ENCODE results near the gene PRKCE. TPM values are rescaled to one million over a fixed set of nuclear protein-coding genes. Genes with fewer than 3 reads are reported as not detected.
A peak's percentile ranks its signal among the peaks of the same experiment; 100 is the strongest.

Gene PRKCE
- total and polyA plus RNA-seq, 3 experiments from 2014 or later: 3.1 to 9.6 (median 7.9) TPM

- no peaks in the 10 kb centered on the region for H3K36me3 Mint-ChIP-seq
- POLR2A ChIA-PET: no interaction called here
- no peak for DNase-seq
- H3K4me1 Mint-ChIP-seq: peaks cover 0 to 11% (median 0%) of the 10 kb centered on the region in 3 donors
- no peaks in the 10 kb centered on the region for H3K9me3 Mint-ChIP-seq
- peak overlapping the region in 1 of 8 donors; percentile 50 for H3K27ac Mint-ChIP-seq
- no peak overlapping the region for H3K4me3 Mint-ChIP-seq
- H3K9me3 ChIP-seq (ENCODE audit: low read length): no peaks in the 10 kb centered on the region
- H3K27me3 ChIP-seq (ENCODE audit: insufficient read depth, low read length, poor library complexity, severe bottlenecking): no peaks in the 10 kb centered on the region
- H3K4me1 ChIP-seq (ENCODE audit: insufficient read depth, low read length): no peaks in the 10 kb centered on the region
- CTCF ChIA-PET: no interaction called here
- no peaks in the 10 kb centered on the region for H3K36me3 ChIP-seq (ENCODE audit: insufficient read depth, low read length)
- H3K27ac ChIP-seq (ENCODE audit: low read depth, low read length): no peak overlapping the region
- peaks cover 0 to 1% of the 10 kb centered on the region in 2 donors for H3K27me3 Mint-ChIP-seq
- no peak overlapping the region for H3K4me3 ChIP-seq (ENCODE audit: low read length)
Measured at GRCh38 chr2:46066601-46067000, 415.1 kb downstream of the PRKCE start.

- Histone ChIP-seq H3K27ac (ENCODE audit: low read depth, low read length) (no peak overlapping the region), H3K36me3 (ENCODE audit: insufficient read depth, low read length) (no peaks in the 10 kb centered on the region), H3K4me1 (ENCODE audit: insufficient read depth, low read length) (no peaks in the 10 kb centered on the region), H3K9me3 (ENCODE audit: low read length) (no peaks in the 10 kb centered on the region), H3K27me3 (ENCODE audit: insufficient read depth, low read length, poor library complexity, severe bottlenecking) (no peaks in the 10 kb centered on the region), H3K4me3 (ENCODE audit: low read length) (no peak overlapping the region)
- H3K4me1 Mint-ChIP-seq: peaks cover 0 to 11% (median 0%) of the 10 kb centered on the region in 3 donors
- POLR2A ChIA-PET: no interaction called here
- no peak overlapping the region for H3K4me3 Mint-ChIP-seq
- DNase-seq: no peak
- H3K27me3 Mint-ChIP-seq: peaks cover 0 to 1% of the 10 kb centered on the region in 2 donors
- H3K36me3 Mint-ChIP-seq: no peaks in the 10 kb centered on the region
- no peak overlapping the region for H3K27ac Mint-ChIP-seq
- H3K9me3 Mint-ChIP-seq: no peaks in the 10 kb centered on the region
- CTCF ChIA-PET: no interaction called here
Measured at GRCh38 chr2:46067062-46067461, 415.6 kb downstream of the PRKCE start.

- no peak overlapping the region for H3K27ac Mint-ChIP-seq
Measured at GRCh38 chr2:46067501-46068305, 416.2 kb downstream of the PRKCE start.

GRCh38 chr2:46068636-46069035, 417.2 kb downstream of the PRKCE start:
- H3K4me3 ChIP-seq (ENCODE audit: low read length): no peak overlapping the region
- peaks cover 0 to 1% of the 10 kb centered on the region in 2 donors for H3K27me3 Mint-ChIP-seq
- H3K9me3 ChIP-seq (ENCODE audit: low read length): no peaks in the 10 kb centered on the region
- POLR2A ChIA-PET: no interaction called here
- H3K27me3 ChIP-seq (ENCODE audit: insufficient read depth, low read length, poor library complexity, severe bottlenecking): no peaks in the 10 kb centered on the region
- no peaks in the 10 kb centered on the region for H3K9me3 Mint-ChIP-seq
- H3K4me1 ChIP-seq (ENCODE audit: insufficient read depth, low read length): no peaks in the 10 kb centered on the region
- H3K36me3 ChIP-seq (ENCODE audit: insufficient read depth, low read length): no peaks in the 10 kb centered on the region
- H3K27ac ChIP-seq (ENCODE audit: low read depth, low read length): no peak overlapping the region
- CTCF ChIA-PET: no interaction called here
- no peak for DNase-seq
- no peak overlapping the region for H3K27ac Mint-ChIP-seq
- H3K36me3 Mint-ChIP-seq: peaks cover 0 to 2% (median 0%) of the 10 kb centered on the region in 3 donors
- no peak overlapping the region for H3K4me3 Mint-ChIP-seq
- H3K4me1 Mint-ChIP-seq: peaks cover 0 to 11% (median 0%) of the 10 kb centered on the region in 3 donors

More at GRCh38 chr2:46067501-46068305, 416.2 kb downstream of the PRKCE start:
- DNase-seq: no peak
- Mint-ChIP-seq H3K4me1 (peaks cover 0 to 11% (median 0%) of the 10 kb centered on the region in 3 donors), H3K36me3 (no peaks in the 10 kb centered on the region), H3K4me3 (no peak overlapping the region), H3K9me3 (no peaks in the 10 kb centered on the region), H3K27me3 (peaks cover 0 to 1% of the 10 kb centered on the region in 2 donors)
- ChIA-PET POLR2A (no interaction called here), CTCF (no interaction called here)
- Histone ChIP-seq H3K4me3 (ENCODE audit: low read length) (no peak overlapping the region), H3K27ac (ENCODE audit: low read depth, low read length) (no peak overlapping the region), H3K36me3 (ENCODE audit: insufficient read depth, low read length) (no peaks in the 10 kb centered on the region), H3K9me3 (ENCODE audit: low read length) (no peaks in the 10 kb centered on the region), H3K27me3 (ENCODE audit: insufficient read depth, low read length, poor library complexity, severe bottlenecking) (no peaks in the 10 kb centered on the region), H3K4me1 (ENCODE audit: insufficient read depth, low read length) (no peaks in the 10 kb centered on the region)

- no peaks in the 10 kb centered on the region for H3K9me3 Mint-ChIP-seq
- H3K36me3 Mint-ChIP-seq: peaks cover 0 to 7% (median 0%) of the 10 kb centered on the region in 3 donors
- Histone ChIP-seq H3K9me3 (ENCODE audit: low read length) (no peaks in the 10 kb centered on the region), H3K27me3 (ENCODE audit: insufficient read depth, low read length, poor library complexity, severe bottlenecking) (no peaks in the 10 kb centered on the region), H3K36me3 (ENCODE audit: insufficient read depth, low read length) (no peaks in the 10 kb centered on the region), H3K4me3 (ENCODE audit: low read length) (no peak overlapping the region), H3K27ac (ENCODE audit: low read depth, low read length) (no peak overlapping the region), H3K4me1 (ENCODE audit: insufficient read depth, low read length) (no peaks in the 10 kb centered on the region)
- POLR2A ChIA-PET: no interaction called here
- H3K27ac Mint-ChIP-seq: no peak overlapping the region
- DNase-seq: no peak
- peaks cover 0 to 1% of the 10 kb centered on the region in 2 donors for H3K27me3 Mint-ChIP-seq
- peaks cover 0 to 11% (median 0%) of the 10 kb centered on the region in 3 donors for H3K4me1 Mint-ChIP-seq
- no peak overlapping the region for H3K4me3 Mint-ChIP-seq
- CTCF ChIA-PET: interaction anchor here (1.2 kb wide), 1 partner anchor 8 kb away, joined by 5 read pairs; no protein-coding TSS in a partner anchor
Measured at GRCh38 chr2:46071074-46071473, 419.6 kb downstream of the PRKCE start.

GRCh38 chr2:46072101-46072820, 420.8 kb downstream of the PRKCE start:
- POLR2A ChIA-PET: interaction anchor here (0.5 kb wide), 1 partner anchor 191 kb away, joined by 7 read pairs; no protein-coding TSS in a partner anchor
- no peak overlapping the region for H3K4me3 ChIP-seq (ENCODE audit: low read length)
- H3K9me3 Mint-ChIP-seq: no peaks in the 10 kb centered on the region

GRCh38 chr2:46073540-46074046, 422.1 kb downstream of the PRKCE start:
- no peak overlapping the region for H3K27ac ChIP-seq (ENCODE audit: low read depth, low read length)
- no peaks in the 10 kb centered on the region for H3K4me1 Mint-ChIP-seq
- H3K4me3 Mint-ChIP-seq: peak overlapping the region in 1 of 7 donors; percentile 66
- H3K36me3 ChIP-seq (ENCODE audit: insufficient read depth, low read length): no peaks in the 10 kb centered on the region
- DNase-seq: no peak
- no peaks in the 10 kb centered on the region for H3K9me3 Mint-ChIP-seq
- peaks cover 0 to 7% (median 0%) of the 10 kb centered on the region in 3 donors for H3K36me3 Mint-ChIP-seq
- no peaks in the 10 kb centered on the region for H3K9me3 ChIP-seq (ENCODE audit: low read length)
- H3K27me3 ChIP-seq (ENCODE audit: insufficient read depth, low read length, poor library complexity, severe bottlenecking): no peaks in the 10 kb centered on the region
- CTCF ChIA-PET: no interaction called here
- H3K4me3 ChIP-seq (ENCODE audit: low read length): no peak overlapping the region
- H3K27ac Mint-ChIP-seq: no peak overlapping the region
- POLR2A ChIA-PET: interaction anchor here (0.5 kb wide), 2 partner anchors 12 to 224 kb away, joined by 3 read pairs; partner anchors contain the start of gene EPAS1
- no peaks in the 10 kb centered on the region for H3K4me1 ChIP-seq (ENCODE audit: insufficient read depth, low read length)
- H3K27me3 Mint-ChIP-seq: peaks cover 0 to 1% of the 10 kb centered on the region in 2 donors

More at GRCh38 chr2:46072101-46072820, 420.8 kb downstream of the PRKCE start:
- no peaks in the 10 kb centered on the region for H3K27me3 ChIP-seq (ENCODE audit: insufficient read depth, low read length, poor library complexity, severe bottlenecking)
- H3K4me1 ChIP-seq (ENCODE audit: insufficient read depth, low read length): no peaks in the 10 kb centered on the region
- Mint-ChIP-seq H3K27ac (peak overlapping the region in 1 of 8 donors; percentile 50), H3K36me3 (peaks cover 0 to 7% (median 0%) of the 10 kb centered on the region in 3 donors), H3K4me1 (peaks cover 0 to 7% (median 0%) of the 10 kb centered on the region in 3 donors), H3K27me3 (peaks cover 0 to 1% of the 10 kb centered on the region in 2 donors), H3K4me3 (no peak overlapping the region)
- no peak overlapping the region for H3K27ac ChIP-seq (ENCODE audit: low read depth, low read length)
- DNase-seq: no peak
- no peaks in the 10 kb centered on the region for H3K9me3 ChIP-seq (ENCODE audit: low read length)
- H3K36me3 ChIP-seq (ENCODE audit: insufficient read depth, low read length): no peaks in the 10 kb centered on the region
- CTCF ChIA-PET: interaction anchor here (1.2 kb wide), 1 partner anchor 9 kb away, joined by 5 read pairs; no protein-coding TSS in a partner anchor

- Histone ChIP-seq H3K4me1 (ENCODE audit: insufficient read depth, low read length) (no peaks in the 10 kb centered on the region), H3K27me3 (ENCODE audit: insufficient read depth, low read length, poor library complexity, severe bottlenecking) (no peaks in the 10 kb centered on the region), H3K36me3 (ENCODE audit: insufficient read depth, low read length) (no peaks in the 10 kb centered on the region), H3K9me3 (ENCODE audit: low read length) (no peaks in the 10 kb centered on the region), H3K27ac (ENCODE audit: low read depth, low read length) (no peak overlapping the region), H3K4me3 (ENCODE audit: low read length) (no peak overlapping the region)
- peaks cover 0 to 7% (median 0%) of the 10 kb centered on the region in 3 donors for H3K36me3 Mint-ChIP-seq
- H3K4me1 Mint-ChIP-seq: peaks cover 0 to 5% (median 3%) of the 10 kb centered on the region in 3 donors
- no peak overlapping the region for H3K4me3 Mint-ChIP-seq
- no peak overlapping the region for H3K27ac Mint-ChIP-seq
- no peaks in the 10 kb centered on the region for H3K9me3 Mint-ChIP-seq
- CTCF ChIA-PET: no interaction called here
- POLR2A ChIA-PET: no interaction called here
- peaks cover 0 to 1% of the 10 kb centered on the region in 2 donors for H3K27me3 Mint-ChIP-seq
- no peak for DNase-seq
Measured at GRCh38 chr2:46074501-46074900, 423.0 kb downstream of the PRKCE start.
